HG02981 (cell line): ENCODE measurements around the gene NXPH1.
"Not testable (repeated sequence)": the region's sequence is repeated elsewhere in the genome, so short reads cannot be mapped to it uniquely, and the experiment has no call there.

Source experiments
- ATAC-seq: cut with Tn5 transposase; IDR thresholded peaks from one replicate; pipeline ENCODE4 v1.9.1; 2021; ENCODE audit warnings: mild to moderate bottlenecking, moderate library complexity; ENCODE audit not compliant: unreplicated experiment

Gene NXPH1

GRCh38 chr7:8684426-8684825, 251.0 kb downstream of the NXPH1 start:
- ATAC-seq: no peak

- ATAC-seq: no peak
Measured at GRCh38 chr7:8699875-8700624, 266.6 kb downstream of the NXPH1 start.

GRCh38 chr7:8702807-8703206, 269.4 kb downstream of the NXPH1 start:
- no peak for ATAC-seq

GRCh38 chr7:8710124-8710523, 276.7 kb downstream of the NXPH1 start:
- ATAC-seq: no peak

GRCh38 chr7:8714791-8715190, 281.4 kb downstream of the NXPH1 start:
- ATAC-seq: no peak

GRCh38 chr7:8719102-8719501, 285.7 kb downstream of the NXPH1 start:
- ATAC-seq: no peak

GRCh38 chr7:8724080-8724718, 290.8 kb downstream of the NXPH1 start:
- peak; percentile 83 for ATAC-seq

- not testable (repeated sequence) for ATAC-seq
Measured at GRCh38 chr7:8731756-8732155, 298.3 kb downstream of the NXPH1 start.

GRCh38 chr7:8739837-8740236, 306.4 kb downstream of the NXPH1 start:
- ATAC-seq: no peak

- ATAC-seq: no peak
Measured at GRCh38 chr7:8742837-8743236, 309.4 kb downstream of the NXPH1 start.

- no peak for ATAC-seq
Measured at GRCh38 chr7:8747338-8747737, 313.9 kb downstream of the NXPH1 start.

GRCh38 chr7:8751557-8752231, 318.3 kb downstream of the NXPH1 start:
- no peak for ATAC-seq

- no peak for ATAC-seq
Measured at GRCh38 chr7:8753355-8753754, 319.9 kb downstream of the NXPH1 start.

GRCh38 chr7:8761731-8762130, 328.3 kb downstream of the NXPH1 start:
- ATAC-seq: no peak

GRCh38 chr7:8762803-8763202, 329.4 kb downstream of the NXPH1 start:
- ATAC-seq: no peak

GRCh38 chr7:8765374-8765773, 332.0 kb downstream of the NXPH1 start:
- ATAC-seq: no peak

GRCh38 chr7:8773518-8773917, 340.1 kb downstream of the NXPH1 start:
- no peak for ATAC-seq

- ATAC-seq: no peak
Measured at GRCh38 chr7:8778459-8778858, 345.1 kb downstream of the NXPH1 start.

- no peak for ATAC-seq
Measured at GRCh38 chr7:8781166-8781565, 347.8 kb downstream of the NXPH1 start.

- no peak for ATAC-seq
Measured at GRCh38 chr7:8783229-8783628, 349.8 kb downstream of the NXPH1 start.

- no peak for ATAC-seq
Measured at GRCh38 chr7:8785081-8785480, 351.7 kb downstream of the NXPH1 start.

- no peak for ATAC-seq
Measured at GRCh38 chr7:8800986-8801385, 367.6 kb downstream of the NXPH1 start.
